Activated CD4-positive, CD25-positive, alpha-beta regulatory T cell treated with anti-CD3 and anti-CD28 coated beads, Interleukin-2, amount 50 U/mL, for 24 hours (primary cell): Measurements from ENCODE around the gene KCNK16.

Source experiments
- ATAC-seq, 2 donors: fragments of 150-1000 bp; cut with Tn5 transposase; one replicate each; pipeline ENCODE4 v1.10.0; 2021; ENCODE audit warnings: mild to moderate bottlenecking in 1 of 2, moderate library complexity in 1 of 2

The KCNK16 gene

DNA sequence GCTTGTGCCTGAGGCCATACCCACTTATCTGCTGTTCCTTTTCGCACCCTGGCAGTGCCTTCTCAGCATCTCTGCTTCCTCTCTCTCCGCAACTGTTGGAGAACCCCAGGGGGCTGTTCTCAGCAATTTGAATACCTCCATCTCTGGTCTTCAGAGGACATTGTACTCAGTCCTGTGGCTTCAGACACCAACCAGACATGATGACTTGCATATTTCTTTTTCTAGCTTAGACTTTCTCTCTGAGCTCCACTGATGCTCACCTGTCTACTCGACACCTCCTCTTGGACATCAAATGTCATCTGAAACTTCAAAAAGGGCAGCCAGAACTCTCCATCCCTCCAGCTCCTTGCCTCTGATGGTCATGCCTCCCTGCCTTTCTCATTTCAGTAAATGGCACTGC, 18.9 kb upstream of the KCNK16 start:
- no peak for ATAC-seq

DNA sequence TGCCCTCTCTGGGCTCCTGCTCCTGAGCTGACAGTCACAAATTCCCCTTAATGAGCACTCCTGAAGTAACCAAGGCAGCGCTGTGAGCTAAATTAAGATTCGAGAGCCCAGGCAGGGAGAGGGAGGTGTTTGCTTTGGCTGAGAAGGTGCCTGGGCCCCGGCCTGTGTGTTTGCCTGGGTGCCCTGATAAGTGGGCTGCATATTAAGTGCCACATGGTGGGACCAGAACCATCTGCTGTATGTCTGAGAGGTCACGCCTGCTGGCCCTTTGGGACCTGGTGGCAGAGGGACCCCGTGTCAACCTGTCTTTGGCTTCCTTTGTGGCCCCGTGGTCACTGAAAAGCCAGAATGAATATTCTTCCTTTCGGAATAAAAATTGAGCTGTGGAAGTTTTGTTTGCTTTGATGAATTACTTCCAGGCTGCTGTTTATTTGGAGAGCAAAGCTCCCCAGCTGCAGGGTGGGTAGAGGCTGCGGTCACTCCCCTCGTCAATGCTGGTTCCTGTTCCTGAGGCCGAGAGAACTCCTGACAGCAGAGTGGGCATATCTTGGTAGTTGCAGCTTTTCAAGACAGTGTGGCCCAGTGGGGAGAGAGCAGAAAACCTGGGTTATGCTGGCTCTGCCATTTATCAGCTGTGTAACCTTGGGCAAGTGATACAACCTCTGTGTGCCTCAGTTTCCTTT, 17.5 kb upstream of the KCNK16 start:
- no peak for ATAC-seq

DNA sequence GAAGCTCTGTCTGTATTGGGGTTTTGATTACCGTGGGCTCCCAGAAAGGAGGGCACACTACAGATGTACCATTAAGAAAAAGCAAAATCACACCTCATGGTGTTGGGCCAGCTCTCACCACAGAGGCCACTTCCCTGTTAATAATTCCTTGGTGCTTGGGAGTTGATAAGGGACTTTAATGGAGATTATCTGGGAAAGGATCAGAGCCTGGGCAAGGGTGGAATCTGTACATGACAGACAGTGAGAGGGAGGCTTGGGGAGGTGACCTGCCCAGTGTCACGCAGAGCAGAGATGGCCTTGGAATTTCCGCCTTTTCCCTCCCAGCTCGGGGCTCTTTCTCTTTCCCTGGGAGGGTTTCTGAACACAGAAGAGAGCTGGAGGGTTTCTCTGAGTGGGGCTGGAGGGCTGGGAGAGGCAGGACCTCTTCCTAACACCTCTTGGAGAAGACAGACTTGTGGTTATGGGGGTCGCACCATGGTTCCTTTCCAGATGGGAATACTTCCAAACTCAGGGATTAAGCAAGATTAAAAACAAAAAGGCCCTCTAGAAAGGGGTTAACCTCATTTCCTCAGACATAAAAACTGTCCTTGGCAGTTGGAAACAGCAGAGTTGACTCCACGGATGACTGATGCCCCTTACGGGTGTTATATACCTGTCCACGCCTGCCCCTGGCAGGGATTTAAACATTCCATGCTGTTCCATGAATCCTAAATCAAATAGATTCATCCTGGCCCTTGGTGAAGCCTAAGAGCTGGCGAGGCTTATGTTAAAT, 16.8 kb upstream of the KCNK16 start:
- ATAC-seq: no peak

DNA sequence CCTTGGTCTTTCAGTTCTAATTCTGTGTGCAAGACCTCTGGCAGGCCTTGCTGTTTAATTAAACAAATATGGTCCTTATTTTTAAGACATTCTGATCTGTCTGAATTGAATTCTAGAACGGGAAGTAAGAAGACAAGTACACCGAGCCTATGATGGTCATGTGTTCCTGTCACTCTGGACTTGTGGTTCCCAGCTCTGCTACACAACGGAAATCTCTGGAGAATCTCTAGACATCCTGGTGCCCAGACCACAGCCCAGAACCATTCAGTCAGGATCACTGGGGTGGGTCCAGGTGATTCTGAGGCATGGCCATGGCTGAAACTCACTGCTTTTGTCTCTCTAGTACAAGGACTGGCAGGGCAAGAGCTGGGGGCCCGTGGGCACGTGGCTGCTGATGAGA, 15.9 kb upstream of the KCNK16 start:
- ATAC-seq: no peak

DNA sequence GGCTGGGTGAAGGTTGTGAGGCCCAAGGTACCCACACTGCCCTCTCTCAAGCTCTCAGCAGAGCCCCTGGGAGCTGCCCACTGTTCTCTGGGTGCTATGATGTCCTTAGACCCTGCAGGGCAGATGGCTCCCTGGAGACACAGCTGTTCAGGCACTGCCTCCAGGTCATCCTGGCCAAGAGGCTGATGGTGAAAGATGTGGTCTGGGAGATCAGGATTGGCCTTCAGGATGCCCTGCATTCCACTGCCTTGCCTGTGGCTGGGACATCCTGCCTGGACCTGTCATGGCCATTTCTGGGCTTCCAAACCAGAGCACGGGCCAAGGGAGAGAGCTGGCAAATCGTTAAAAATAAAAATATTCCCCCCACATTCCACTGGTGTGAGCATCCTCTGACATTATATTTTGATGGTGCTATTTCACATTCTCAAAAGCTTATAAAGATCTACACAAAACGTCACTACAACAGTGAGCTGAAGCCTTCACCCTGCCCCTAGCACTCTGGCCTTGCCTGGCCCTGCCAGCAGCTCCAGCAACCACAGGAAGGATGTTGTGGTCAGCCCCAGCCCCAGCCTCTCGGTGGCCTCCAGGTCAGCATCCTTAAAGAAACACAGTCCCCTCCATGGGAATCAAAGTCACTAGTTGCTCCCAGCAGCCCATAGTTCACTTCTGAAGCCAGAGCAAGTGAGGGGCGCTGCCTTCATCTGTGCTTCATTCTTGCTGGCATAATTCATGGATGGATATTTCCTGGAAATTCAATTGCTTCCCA, 13.5 kb upstream of the KCNK16 start:
- no peak for ATAC-seq

DNA sequence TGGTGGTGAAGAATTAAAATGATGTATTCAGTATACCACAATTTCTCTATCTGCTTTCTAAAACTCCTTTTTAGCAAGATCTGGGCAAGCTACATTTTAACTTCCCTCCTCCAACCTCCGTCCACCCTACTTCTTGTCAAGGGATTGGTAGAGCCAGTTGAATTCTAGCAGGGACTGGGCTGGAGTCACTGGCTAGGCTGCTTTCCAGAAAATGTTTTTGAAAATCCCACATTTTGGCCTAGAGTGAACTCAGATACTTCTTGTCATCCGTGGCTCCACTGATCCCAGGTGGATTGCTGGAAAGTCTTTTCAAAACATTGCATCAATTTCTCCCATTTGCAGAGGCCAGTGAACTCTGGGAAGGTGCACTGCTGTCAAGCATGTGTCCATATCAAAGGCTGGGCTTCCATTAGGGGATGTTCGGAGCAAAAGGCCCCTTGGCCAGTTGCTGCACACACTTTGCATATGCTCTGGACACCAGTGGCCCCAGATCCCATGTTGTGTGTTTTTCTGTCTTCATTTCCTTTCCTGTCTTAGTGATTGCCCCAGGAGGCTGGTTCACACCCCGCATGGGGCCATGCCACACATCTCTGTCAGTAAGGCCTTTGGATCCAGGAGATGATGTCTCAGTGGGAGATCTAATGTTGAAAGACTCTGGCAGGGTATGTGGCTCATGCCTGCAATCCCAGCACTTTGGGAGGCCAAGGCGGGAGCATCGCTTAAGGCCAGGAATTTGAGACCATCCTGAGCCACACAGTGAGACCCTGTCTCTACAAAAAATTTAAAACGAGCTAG, 11.3 kb upstream of the KCNK16 start:
- ATAC-seq: no peak

DNA sequence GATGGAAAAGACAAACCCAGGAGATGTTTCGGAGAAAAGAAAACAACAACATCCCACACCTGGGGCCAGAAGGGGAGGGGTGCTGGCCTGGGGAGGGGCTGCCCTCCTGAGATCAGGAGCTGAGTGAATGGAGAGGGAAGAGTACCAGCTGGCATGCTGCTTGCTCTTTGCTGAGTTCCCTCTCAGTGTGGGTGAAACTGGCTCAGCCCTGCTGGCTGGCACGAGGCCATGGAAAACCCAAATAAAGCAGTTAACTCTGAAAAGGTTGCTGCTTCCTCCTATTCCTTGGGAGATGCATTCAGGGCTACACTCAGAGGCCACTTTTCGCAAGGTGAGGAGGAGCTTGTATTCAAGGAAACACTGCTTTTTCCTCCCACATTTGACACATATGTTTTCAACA, 8.0 kb upstream of the KCNK16 start:
- ATAC-seq: no peak

DNA sequence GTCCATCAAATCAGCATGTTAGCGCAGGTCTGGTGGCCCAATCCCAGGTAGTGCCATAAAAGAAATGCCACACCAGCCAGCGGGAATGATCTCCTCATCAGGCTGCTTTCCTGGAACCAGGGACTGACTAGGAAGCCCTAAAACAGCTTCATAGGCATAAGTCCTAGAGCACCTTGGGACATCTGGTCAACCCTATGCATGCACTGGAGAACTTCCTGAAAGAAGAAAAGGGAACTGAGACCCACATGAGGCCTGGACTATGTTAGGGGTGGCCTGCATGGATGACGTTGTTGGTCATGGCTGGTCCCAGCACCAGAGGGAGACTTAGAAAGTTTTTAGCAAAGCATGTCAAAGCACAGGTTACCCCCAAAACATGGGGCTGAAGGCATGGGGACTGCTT, 7.6 kb upstream of the KCNK16 start:
- ATAC-seq: no peak

DNA sequence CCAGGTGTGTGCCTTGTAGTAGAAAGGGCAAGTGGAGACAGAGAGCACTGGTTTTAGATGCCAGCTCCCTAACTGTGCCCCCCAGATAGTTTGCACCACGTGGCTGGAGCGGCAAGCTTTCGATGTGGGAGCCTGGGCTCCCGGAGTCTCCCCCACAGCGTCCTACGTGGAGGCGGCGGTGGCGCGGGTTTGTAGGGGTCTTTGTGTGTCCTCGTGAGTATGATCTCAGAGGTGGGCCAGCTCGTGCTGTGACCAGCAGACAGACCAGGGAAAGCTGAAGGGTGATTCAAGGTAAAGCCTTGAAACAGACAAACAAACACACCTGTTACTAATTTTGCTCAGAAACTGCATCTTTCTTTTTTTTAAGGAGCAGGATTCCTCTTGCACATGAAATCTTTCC, 5.6 kb upstream of the KCNK16 start:
- ATAC-seq: no peak

DNA sequence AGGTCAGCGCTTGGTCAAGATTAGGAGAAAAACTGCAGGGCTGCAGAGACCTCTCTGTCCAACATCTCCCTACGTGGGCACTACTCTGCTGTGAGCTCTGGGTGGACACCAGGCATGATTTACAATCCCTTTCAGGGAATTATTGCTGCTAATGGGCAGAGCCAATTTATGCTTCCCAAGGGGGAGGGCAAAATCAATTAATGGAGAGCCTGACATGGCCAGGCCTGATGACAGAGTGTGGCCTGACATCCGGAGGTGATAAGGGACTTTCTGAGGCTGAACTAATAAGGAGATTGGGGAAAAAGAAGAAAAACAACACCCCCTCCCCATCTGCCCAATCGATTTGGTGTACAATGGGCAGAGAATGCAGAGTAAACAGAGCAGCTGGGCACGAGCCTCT, 5.0 kb upstream of the KCNK16 start:
- ATAC-seq: no peak

DNA sequence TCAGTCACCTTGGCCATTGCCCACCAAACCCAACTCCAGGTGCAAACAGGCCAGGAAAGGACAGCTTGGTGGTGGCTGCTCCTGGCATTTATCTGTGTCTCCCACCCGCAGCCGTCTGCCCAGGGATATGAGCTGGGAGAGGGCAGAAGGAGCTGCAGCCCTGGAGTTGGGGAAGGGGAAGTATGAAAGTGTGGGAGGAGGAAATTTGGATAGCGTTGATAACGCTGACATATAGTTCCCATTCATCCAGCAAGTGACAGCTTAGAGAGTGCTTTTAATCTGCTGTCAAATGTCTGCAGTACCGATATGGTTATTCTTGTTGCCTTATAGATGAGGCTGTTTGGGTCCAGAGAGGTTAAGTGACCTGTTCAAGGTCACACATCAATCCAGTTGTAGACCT, 741 bp downstream of the KCNK16 start:
- no peak for ATAC-seq

DNA sequence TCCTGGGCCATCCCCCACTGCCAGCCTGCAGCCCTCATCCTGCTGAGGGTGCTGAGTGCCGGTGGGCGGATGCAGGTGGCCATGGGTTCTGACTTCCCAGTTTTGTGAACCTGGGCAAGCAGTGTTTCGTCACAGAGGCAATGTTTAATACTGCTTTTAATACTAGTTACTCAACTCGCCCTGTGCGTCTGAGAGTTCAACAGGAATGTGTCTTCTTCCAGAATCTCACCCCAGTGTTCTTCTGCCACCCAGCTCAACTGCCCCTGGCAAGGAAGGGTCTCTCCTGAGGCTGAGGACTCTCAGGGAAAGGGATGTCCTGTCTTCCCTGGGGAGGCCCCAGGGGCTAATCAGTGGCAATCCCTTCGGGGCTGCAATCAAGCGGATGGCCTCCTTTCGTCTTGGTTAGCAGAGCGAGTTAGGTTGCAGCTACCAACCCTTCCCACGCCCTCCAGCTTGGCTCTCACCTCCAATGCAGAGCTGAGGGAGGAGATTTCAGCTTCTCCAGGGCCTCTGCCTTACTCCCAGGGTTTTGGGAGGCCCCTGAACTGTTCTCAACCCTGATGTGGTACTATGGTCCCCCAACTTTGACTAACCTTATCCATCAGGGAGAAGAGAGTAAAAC, 2.0 kb downstream of the KCNK16 start:
- ATAC-seq: no peak

DNA sequence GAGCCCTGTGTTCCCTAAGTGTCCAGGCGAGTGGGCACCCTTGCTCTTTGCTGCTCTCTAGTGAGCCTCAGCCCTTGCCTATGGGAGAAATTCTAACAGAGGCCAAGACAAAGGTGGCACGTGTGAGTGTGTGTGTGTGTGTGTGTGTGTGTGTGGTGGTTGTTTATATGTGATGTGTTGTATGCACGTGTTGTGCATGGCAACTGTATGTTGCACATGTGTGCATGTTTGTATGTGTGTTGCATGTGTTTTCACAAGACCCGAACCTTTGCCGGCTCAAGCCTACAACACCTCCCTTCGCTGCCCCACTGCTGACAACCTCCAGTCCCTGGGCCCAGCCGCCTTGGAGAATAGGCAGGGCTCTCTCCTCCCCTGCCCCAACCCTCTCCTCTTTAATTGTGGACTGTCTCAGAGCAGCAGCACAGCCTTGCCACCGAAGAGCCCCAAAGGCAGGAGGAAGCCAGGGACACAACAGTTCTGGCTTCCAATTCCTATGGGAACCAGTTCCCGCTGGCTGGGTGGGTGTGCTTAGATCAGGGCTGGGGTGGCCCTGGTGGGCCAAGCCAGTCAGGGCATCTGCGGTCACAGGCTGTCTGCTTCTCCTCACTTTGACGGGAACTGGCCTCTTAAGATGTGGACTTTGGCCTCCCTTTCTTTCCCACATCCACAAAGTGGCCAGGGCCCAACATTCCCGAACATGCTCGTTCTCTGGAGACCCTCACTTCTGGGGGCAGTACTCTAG, 2.7 kb downstream of the KCNK16 start:
- no peak for ATAC-seq

DNA sequence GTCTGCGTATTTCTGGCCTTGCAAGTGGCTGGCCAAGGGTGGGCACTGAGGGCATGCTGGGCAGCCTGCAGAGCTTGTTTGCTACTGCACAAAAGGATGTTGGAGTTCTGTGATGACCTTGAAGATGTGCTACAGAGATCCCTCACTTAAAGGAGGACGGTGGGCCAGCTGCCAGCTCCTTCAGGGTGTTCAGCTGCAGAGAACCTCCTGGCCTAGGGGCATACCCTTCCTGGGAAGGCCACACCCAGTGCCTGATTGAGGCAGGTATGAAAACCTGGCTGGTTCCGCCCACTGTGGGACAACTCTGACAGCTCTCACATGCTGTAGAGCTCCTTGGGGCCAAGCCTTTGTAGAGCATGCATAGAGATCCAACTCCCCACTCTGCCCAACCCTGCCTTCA, 5.2 kb downstream of the KCNK16 start:
- no peak for ATAC-seq

DNA sequence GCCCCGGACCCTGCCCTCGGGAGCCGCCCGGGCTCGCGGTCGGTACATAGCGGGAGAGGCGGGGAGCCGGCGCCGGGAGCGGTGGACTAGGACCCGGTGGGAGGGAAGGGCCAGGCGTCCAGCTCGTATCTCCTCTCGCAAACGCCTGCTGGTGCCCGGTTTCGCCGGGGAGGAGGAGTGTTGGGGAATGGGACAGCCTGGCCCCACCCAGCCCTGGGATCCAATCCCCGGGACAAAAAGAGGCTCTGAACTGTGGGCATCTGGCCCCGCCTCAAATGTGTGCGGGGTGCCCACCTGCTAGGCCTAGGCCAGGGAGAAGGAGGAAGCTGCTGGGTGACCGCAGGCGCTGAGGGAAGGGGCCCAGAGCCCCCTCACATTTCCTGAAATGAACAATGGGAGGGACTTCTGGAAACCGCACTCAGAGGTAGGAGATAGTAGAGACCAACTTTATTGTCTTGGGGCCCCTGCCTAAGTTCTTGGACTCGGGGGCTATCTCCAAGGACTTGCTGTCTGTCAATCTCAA, 8.2 kb downstream of the KCNK16 start, which contains the start of gene KCNK17:
Gene KCNK17 (minus strand): TSS at position 147 of the 523 bp plus-strand sequence. CDS start 99 bp downstream, at position 48.
- no peak for ATAC-seq

DNA sequence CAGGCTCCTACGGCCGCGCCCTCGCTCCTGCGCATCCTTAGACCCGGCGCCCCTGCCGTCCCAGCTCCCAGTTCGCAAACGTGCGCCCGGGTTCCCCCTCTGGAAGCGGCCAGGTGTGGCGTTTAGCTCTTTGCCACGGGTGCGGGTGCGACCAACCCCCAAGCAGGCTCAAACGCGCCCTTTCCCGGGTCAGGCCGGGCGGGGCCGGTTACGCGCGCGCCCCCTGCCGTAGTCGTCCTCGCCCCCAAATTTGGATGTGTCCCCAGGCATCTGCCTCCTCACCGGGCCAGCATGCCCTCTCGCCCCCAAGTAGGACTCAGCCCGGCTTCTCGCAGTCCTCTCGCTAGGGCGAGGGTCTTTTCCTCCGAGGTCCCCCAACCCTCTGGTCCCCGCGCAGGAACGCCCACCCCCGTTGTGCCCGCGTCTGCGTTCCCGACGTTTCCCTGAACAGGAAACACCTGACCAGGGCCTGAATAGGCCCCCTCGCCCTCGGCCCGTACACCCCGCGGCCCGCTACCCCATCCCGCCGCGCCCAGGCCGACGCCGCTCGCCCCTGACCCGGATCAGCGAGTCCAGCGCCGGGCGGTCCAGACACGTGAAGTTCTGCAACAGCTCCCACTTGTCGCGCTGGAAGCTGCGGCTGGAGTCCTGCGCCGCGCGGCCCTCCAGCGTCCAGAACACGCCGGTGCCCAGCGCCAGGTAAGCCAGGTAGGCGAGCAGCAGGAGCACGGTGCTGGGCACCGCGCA, 8.8 kb downstream of the KCNK16 start:
- ATAC-seq: no peak

DNA sequence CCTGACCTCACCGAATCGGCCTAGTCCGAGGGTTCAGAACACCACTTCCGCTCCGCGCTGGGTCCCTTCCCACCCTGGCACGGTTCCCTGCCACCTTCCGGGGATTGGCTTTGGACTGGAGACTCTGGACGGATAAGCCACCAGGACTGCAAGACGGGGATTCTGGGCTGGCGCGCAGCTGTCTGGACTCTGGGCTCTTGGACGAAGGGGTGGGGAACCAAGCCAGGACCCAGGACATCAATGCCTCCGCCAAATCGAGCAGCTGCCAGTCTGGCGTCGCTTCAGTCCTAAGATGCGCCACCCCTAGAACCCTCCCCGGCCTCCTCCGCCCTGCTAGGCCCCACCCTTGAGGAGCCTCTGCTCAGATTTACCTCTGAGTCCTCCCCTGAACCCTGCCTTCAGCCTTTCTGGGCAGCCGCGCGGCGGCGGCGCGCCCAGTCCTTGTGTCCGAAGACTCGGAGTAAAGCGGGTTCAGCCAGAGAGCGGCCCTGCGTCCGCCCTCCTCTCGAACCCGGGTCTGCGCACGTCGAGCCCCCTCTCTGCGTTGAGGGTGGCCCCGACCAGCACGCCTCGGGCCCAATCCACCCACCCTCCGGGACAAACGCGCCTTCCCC, 9.5 kb downstream of the KCNK16 start:
- no peak for ATAC-seq

DNA sequence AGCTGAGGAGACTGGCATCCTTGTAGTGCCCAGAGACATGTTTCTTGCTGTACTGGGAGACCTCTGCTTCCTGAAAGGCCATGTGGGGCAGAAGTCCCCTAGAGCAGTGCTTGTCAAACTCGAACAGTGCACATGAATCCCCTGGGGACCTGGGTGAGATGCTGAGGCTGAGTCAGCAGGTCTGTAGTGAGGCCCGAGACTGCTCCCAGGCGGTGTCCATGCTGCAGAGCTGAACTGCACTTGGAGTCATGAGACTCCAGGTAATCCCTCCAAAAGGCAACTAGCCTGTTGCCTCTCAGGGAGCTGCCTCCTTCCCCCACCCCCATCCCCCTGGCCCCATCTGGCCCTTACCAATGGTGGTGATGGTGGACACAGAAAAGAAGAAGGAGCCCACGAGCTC, 12.0 kb downstream of the KCNK16 start:
- no peak for ATAC-seq

DNA sequence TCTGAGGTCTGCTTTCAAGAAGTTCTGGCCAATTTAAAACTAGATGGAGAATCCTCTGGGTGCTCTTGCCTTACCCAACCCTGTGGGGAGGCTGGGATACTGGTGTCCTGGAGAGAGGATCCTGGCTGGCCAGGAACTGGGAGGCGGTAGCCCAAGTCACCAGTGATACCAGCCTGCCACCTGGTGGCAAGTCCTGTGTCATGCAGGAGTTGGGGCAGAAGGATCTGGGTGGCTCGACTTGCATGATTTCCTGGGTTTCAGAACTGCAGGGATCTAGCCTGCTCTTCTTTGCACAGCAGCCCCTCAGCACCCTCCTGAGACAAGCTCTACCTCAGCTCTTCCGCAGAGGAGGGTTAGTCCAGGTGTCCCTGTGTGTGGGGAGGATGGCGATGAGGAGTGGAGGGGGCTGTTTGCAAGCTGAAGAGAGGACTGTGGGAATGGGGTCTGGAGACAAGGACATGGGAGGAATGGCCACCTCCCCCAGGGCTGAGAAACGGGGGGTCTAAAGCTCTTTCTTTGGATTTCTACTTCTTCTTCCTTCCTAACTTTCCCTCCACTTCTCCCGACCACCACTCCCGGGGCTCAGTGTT, 12.5 kb downstream of the KCNK16 start:
- peak in 1 of 2 donors; percentile 49 for ATAC-seq

DNA sequence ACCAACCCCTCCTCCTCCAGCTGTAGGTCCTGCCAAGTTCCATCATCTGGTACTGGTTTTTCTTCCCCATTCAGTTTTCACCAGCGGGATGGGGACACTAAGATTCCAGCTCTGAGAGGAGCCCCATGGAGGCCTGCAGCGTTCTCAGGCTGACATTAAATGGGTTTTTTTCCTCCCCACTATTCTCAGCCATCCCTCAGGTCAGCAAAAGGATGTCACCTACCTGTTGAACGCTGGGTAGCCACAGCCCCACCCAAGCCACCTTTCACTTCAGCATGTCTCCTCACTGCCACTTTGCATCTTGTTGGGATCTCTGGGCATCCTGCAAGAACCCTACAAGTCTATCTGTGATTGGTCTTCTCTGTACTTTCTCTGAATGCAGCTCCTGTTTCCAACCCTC, 15.0 kb downstream of the KCNK16 start:
- no peak for ATAC-seq
